Measurements from ENCODE around the gene TMEM51. TPM values are rescaled to one million over a fixed set of nuclear protein-coding genes. Genes with fewer than 3 reads are reported as not detected.
A peak's percentile ranks its signal among the peaks of the same experiment; 100 is the strongest.

Gene TMEM51
- total and polyA plus RNA-seq, 2 of the 13 experiments (the other 11 are each of a cell fraction or from before 2014, with no cell fraction given), result 12.2 to 22.3 TPM

DNA sequence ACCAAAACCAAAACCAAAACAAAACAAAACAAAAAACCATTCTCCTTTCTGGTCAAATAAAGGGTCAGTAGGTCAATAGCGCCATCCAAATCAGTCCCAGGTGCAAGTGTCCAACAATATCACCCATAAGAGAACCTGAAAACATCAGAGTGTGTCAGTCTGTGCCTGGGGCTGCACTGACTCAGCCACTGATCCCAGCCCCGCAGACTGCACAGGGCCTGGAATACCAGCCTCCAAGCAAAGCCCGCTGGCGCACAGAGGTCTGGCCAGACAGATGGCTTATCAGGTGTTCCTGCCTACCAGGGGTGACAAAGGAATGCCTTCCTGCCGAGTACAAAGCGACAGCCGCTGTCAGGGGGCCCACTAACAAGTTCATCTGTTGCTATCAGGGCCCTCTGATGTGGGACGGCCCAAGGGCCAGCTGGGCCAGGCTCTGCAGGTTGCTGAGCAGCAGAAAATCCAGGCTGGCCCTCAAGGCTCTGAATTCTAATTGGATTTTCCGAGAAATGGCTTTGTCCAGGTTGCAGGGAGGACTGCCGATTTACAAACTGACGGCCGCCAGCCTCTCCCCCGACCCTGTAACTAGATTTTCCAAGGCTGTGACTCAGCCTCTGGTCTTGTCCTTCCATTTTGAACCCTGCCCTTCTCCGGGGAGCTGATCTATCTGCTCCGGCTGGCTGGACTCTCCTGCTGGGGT, 13.7 kb upstream of the TMEM51 start (continued):
- no peak for TF ChIP-seq NR1H2 (CRISPR knock-in tag; IDR thresholded peaks at IDR 0.05; ENCODE audit: borderline replicate concordance, low read depth)
- TF ChIP-seq, protein P1, sequence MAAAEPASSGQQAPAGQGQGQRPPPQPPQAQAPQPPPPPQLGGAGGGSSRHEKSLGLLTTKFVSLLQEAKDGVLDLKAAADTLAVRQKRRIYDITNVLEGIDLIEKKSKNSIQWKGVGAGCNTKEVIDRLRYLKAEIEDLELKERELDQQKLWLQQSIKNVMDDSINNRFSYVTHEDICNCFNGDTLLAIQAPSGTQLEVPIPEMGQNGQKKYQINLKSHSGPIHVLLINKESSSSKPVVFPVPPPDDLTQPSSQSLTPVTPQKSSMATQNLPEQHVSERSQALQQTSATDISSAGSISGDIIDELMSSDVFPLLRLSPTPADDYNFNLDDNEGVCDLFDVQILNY (CRISPR knock-in tag; conservative IDR thresholded peaks at IDR 0.05), result no peak
- no peak for TF ChIP-seq ZNF460 (CRISPR knock-in tag; IDR thresholded peaks at IDR 0.05; ENCODE audit: borderline replicate concordance)
- TF ChIP-seq, protein P2, sequence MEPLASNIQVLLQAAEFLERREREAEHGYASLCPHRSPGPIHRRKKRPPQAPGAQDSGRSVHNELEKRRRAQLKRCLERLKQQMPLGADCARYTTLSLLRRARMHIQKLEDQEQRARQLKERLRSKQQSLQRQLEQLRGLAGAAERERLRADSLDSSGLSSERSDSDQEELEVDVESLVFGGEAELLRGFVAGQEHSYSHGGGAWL (CRISPR knock-in tag; IDR thresholded peaks at IDR 0.05), result no peak
- peak; percentile 73 for TF ChIP-seq MED1 (CRISPR knock-in tag; IDR thresholded peaks at IDR 0.05)
- TF ChIP-seq CCDC6 (CRISPR knock-in tag; IDR thresholded peaks at IDR 0.05), result no peak; the same call in 1 of the 2 replicates
- TF ChIP-seq, protein P3, sequence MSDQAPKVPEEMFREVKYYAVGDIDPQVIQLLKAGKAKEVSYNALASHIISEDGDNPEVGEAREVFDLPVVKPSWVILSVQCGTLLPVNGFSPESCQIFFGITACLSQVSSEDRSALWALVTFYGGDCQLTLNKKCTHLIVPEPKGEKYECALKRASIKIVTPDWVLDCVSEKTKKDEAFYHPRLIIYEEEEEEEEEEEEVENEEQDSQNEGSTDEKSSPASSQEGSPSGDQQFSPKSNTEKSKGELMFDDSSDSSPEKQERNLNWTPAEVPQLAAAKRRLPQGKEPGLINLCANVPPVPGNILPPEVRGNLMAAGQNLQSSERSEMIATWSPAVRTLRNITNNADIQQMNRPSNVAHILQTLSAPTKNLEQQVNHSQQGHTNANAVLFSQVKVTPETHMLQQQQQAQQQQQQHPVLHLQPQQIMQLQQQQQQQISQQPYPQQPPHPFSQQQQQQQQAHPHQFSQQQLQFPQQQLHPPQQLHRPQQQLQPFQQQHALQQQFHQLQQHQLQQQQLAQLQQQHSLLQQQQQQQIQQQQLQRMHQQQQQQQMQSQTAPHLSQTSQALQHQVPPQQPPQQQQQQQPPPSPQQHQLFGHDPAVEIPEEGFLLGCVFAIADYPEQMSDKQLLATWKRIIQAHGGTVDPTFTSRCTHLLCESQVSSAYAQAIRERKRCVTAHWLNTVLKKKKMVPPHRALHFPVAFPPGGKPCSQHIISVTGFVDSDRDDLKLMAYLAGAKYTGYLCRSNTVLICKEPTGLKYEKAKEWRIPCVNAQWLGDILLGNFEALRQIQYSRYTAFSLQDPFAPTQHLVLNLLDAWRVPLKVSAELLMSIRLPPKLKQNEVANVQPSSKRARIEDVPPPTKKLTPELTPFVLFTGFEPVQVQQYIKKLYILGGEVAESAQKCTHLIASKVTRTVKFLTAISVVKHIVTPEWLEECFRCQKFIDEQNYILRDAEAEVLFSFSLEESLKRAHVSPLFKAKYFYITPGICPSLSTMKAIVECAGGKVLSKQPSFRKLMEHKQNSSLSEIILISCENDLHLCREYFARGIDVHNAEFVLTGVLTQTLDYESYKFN (CRISPR knock-in tag; conservative IDR thresholded peaks at IDR 0.05), result peak; percentile 87
- peak; percentile 77; the same call in 1 of the 2 replicates for TF ChIP-seq NCOR1 (IDR thresholded peaks at IDR 0.05; ENCODE audit: borderline replicate concordance, low read length)
- no peak for TF ChIP-seq ZNF766 (CRISPR knock-in tag; IDR thresholded peaks at IDR 0.05; ENCODE audit: borderline replicate concordance)
- TF ChIP-seq, protein P4, sequence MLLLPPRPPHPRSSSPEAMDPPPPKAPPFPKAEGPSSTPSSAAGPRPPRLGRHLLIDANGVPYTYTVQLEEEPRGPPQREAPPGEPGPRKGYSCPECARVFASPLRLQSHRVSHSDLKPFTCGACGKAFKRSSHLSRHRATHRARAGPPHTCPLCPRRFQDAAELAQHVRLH (CRISPR knock-in tag; IDR thresholded peaks at IDR 0.05; ENCODE audit: borderline replicate concordance, low read depth), result peak; percentile 45; the same call in 1 of the 2 replicates
